Measurements from ENCODE around the gene NDFIP2. TPM values are rescaled to one million over a fixed set of nuclear protein-coding genes. Genes with fewer than 3 reads are reported as not detected.

The NDFIP2 gene
- total and polyA plus RNA-seq, 2 donors (not counting 1 experiment from before 2014, with no cell fraction given), result 0.12 to 1.0 TPM

- H4K20me1 ChIP-seq (ENCODE audit: control insufficient read depth, insufficient read depth, low read length, poor library complexity, severe bottlenecking), result no peaks in the 10 kb centered on the region
- WGBS (ENCODE audit: insufficient coverage), result no CpG with 5 or more reads among the region's 2 CpGs
- H2AFZ ChIP-seq (ENCODE audit: insufficient read depth, low read depth, low read length, poor library complexity, severe bottlenecking), result no peak overlapping the region
- no peak overlapping the region for H3K9ac ChIP-seq (ENCODE audit: low read length)
- no peak overlapping the region for H3K4me3 ChIP-seq (ENCODE audit: control extremely low read depth in 1 of 5, extremely low read depth in 1 of 5, insufficient read depth in 1 of 5, low read depth in 2 of 5, low read length in 4 of 5)
- no peak for DNase-seq
- no peaks in the 10 kb centered on the region for H3K27me3 ChIP-seq (replicated peaks in 1 of 4; ENCODE audit: control extremely low read depth in 1 of 4, control insufficient read depth in 3 of 4, insufficient read depth in 4 of 4, low read length in 3 of 4)
- no peaks in the 10 kb centered on the region for H3K9me3 ChIP-seq (ENCODE audit: control extremely low read depth in 1 of 3, control insufficient read depth in 2 of 3, insufficient read depth in 1 of 3, low read length in 2 of 3)
- H3K79me2 ChIP-seq (ENCODE audit: control insufficient read depth, insufficient read depth, low read length), result no peaks in the 10 kb centered on the region
- no peaks in the 10 kb centered on the region for H3K4me1 Mint-ChIP-seq
- H3K36me3 ChIP-seq (replicated peaks in 1 of 2; ENCODE audit: control extremely low read depth in 1 of 2, control insufficient read depth in 1 of 2, extremely low read depth in 1 of 2, insufficient read depth in 2 of 2, low read length in 1 of 2), result no peaks in the 10 kb centered on the region
- H3K27ac Mint-ChIP-seq, result no peak overlapping the region
- H3K4me3 Mint-ChIP-seq, result no peak overlapping the region
- no peaks in the 10 kb centered on the region for H3K9me3 Mint-ChIP-seq (ENCODE audit: insufficient read depth)
- no peak overlapping the region for H3K4me2 ChIP-seq (replicated peaks; ENCODE audit: low read depth, low read length, poor library complexity, severe bottlenecking)
- H3K4me1 ChIP-seq (ENCODE audit: control insufficient read depth in 2 of 2, insufficient read depth in 2 of 2, low read length in 2 of 2), result no peaks in the 10 kb centered on the region
- no peak overlapping the region for H3K27ac ChIP-seq (ENCODE audit: low read length in 2 of 2)
- intact Hi-C loops (cut with micrococcal nuclease), result no loop called here
- TF ChIP-seq CTCF (IDR thresholded peaks at IDR 0.05), result no peak
- no peaks in the 10 kb centered on the region for H3K27me3 Mint-ChIP-seq
- CTCF ChIA-PET, result interaction anchor here (1.3 kb wide), 1 partner anchor 9 kb away, joined by 3 read pairs; no protein-coding TSS in a partner anchor
- POLR2A ChIA-PET, result no interaction called here
- ATAC-seq (ENCODE audit: low read depth), result no peak
Observed at GRCh38 chr13:79532576-79532975, 51.6 kb downstream of the NDFIP2 start.

- H3K4me2 ChIP-seq (replicated peaks; ENCODE audit: low read depth, low read length, poor library complexity, severe bottlenecking), result no peak overlapping the region
- no peaks in the 10 kb centered on the region for H3K79me2 ChIP-seq (ENCODE audit: control insufficient read depth, insufficient read depth, low read length)
- H4K20me1 ChIP-seq (ENCODE audit: control insufficient read depth, insufficient read depth, low read length, poor library complexity, severe bottlenecking), result no peaks in the 10 kb centered on the region
- POLR2A ChIA-PET, result no interaction called here
- H3K27me3 Mint-ChIP-seq, result no peaks in the 10 kb centered on the region
- ATAC-seq (ENCODE audit: low read depth) (no peak), DNase-seq (no peak)
- H3K9me3 Mint-ChIP-seq (ENCODE audit: insufficient read depth), result no peaks in the 10 kb centered on the region
- H3K9me3 ChIP-seq (ENCODE audit: control extremely low read depth in 1 of 3, control insufficient read depth in 2 of 3, insufficient read depth in 1 of 3, low read length in 2 of 3), result no peaks in the 10 kb centered on the region
- H2AFZ ChIP-seq (ENCODE audit: insufficient read depth, low read depth, low read length, poor library complexity, severe bottlenecking), result no peak overlapping the region
- CTCF ChIA-PET, result interaction anchor here (2.5 kb wide), 1 partner anchor 110 kb away, joined by 11 read pairs; no protein-coding TSS in a partner anchor
- H3K9ac ChIP-seq (ENCODE audit: low read length), result no peak overlapping the region
- H3K27ac Mint-ChIP-seq, result no peak overlapping the region
- no peak overlapping the region for H3K4me3 ChIP-seq (ENCODE audit: control extremely low read depth in 1 of 5, extremely low read depth in 1 of 5, insufficient read depth in 1 of 5, low read depth in 2 of 5, low read length in 4 of 5)
- H3K27ac ChIP-seq (ENCODE audit: low read length in 2 of 2), result no peak overlapping the region
- intact Hi-C loops (cut with micrococcal nuclease), result no loop called here
- H3K4me1 ChIP-seq (ENCODE audit: control insufficient read depth in 2 of 2, insufficient read depth in 2 of 2, low read length in 2 of 2), result no peaks in the 10 kb centered on the region
- H3K27me3 ChIP-seq (replicated peaks in 1 of 4; ENCODE audit: control extremely low read depth in 1 of 4, control insufficient read depth in 3 of 4, insufficient read depth in 4 of 4, low read length in 3 of 4), result no peaks in the 10 kb centered on the region
- TF ChIP-seq EZH2 (IDR thresholded peaks at IDR 0.05; ENCODE audit: borderline replicate concordance, insufficient read depth, low read depth, low read length, poor library complexity, severe bottlenecking) (no peak), CTCF (IDR thresholded peaks at IDR 0.05) (no peak)
- no peaks in the 10 kb centered on the region for H3K4me1 Mint-ChIP-seq
- WGBS (ENCODE audit: insufficient coverage), result 89% methylated on average over 4 of the region's 6 CpGs
- no peak overlapping the region for H3K4me3 Mint-ChIP-seq
- H3K36me3 ChIP-seq (replicated peaks in 1 of 2; ENCODE audit: control extremely low read depth in 1 of 2, control insufficient read depth in 1 of 2, extremely low read depth in 1 of 2, insufficient read depth in 2 of 2, low read length in 1 of 2), result no peaks in the 10 kb centered on the region
Observed at GRCh38 chr13:79533781-79534400, 52.9 kb downstream of the NDFIP2 start.
